Measurements from ENCODE around the gene CCDC68. TPM values are rescaled to one million over a fixed set of nuclear protein-coding genes. Genes with fewer than 3 reads are reported as not detected.

The CCDC68 gene
- total and polyA plus RNA-seq, 2 of the 8 experiments (the other 6 are each of a cell fraction or from before 2014, with no cell fraction given): 0.06 to 0.80 TPM

- no peak for TF ChIP-seq RBBP5 (IDR thresholded peaks at IDR 0.05; ENCODE audit: borderline replicate concordance, low read depth, low read length)
- TF ChIP-seq POLR2A (IDR thresholded peaks at IDR 0.05; ENCODE audit: control extremely low read depth in 1 of 2, low read depth in 2 of 2, low read length in 2 of 2): no peak
- TF ChIP-seq KDM5A (IDR thresholded peaks at IDR 0.05; ENCODE audit: low read length): no peak
- TF ChIP-seq POLR2AphosphoS5 (IDR thresholded peaks at IDR 0.05; ENCODE audit: low read depth, low read length): no peak
- no peak for TF ChIP-seq ATF3 (IDR thresholded peaks at IDR 0.05; ENCODE audit: insufficient read depth, low read depth, low read length)
- no peak for TF ChIP-seq TAF7 (optimal IDR thresholded peaks at IDR 0.05; ENCODE audit: borderline replicate concordance, low read depth, low read length)
- no peak for TF ChIP-seq TAF1 (IDR thresholded peaks at IDR 0.05; ENCODE audit: low read depth, low read length)
Observed at GRCh38 chr18:54945576-54946125, 13.6 kb downstream of the CCDC68 start (continued).

Measured in H1 (cell line).